Kidney epithelial cell (primary cell): Measurements from ENCODE around the gene OLFML2B. TPM values are rescaled to one million over a fixed set of nuclear protein-coding genes. Genes with fewer than 3 reads are reported as not detected.

Source experiments
- DNase-seq: peaks from one replicate; pipeline ENCODE4 v3.0.0-alpha.2; 2010; ENCODE audit warnings: low read depth
- H3K27me3 ChIP-seq: 2 replicates; pipeline ENCODE4 v1.6.0; 2011; ENCODE audit warnings: low read length; ENCODE audit not compliant: control insufficient read depth, insufficient read depth
- H3K36me3 ChIP-seq: 2 replicates; pipeline ENCODE4 v1.5.1; 2011; ENCODE audit warnings: low read length; ENCODE audit not compliant: control insufficient read depth, insufficient read depth
- H3K4me3 ChIP-seq: 2 replicates; pipeline ENCODE4 v1.5.1; 2011; ENCODE audit warnings: low read depth, mild to moderate bottlenecking, control low read depth, low read length
- CTCF ChIP-seq: IDR thresholded peaks from 2 replicates; pipeline ENCODE4 v1.5.1; 2011; ENCODE audit warnings: mild to moderate bottlenecking, moderate library complexity, low read length, control low read depth, inconsistent platforms; ENCODE audit not compliant: insufficient read depth, poor library complexity, severe bottlenecking
- total RNA-seq: library from RNA; depleted of rRNA; stranded (reverse); fragments of >200 nt; gene quantifications from 2 replicates; pipeline ENCODE4 v1.2.3, GENCODE V29; 2015

OLFML2B gene
- total RNA-seq, 1 donor from 2014 or later = 3.1 TPM

GRCh38 chr1:161933592-161934588 lies 89.8 kb downstream of the OLFML2B start:
- H3K36me3 ChIP-seq = no peaks in the 10 kb centered on the region
- no peaks in the 10 kb centered on the region for H3K27me3 ChIP-seq
- DNase-seq = no peak
- TF ChIP-seq CTCF = no peak
- no peak overlapping the region for H3K4me3 ChIP-seq

Other genes with a start within 250 kb of the OLFML2B start
- gene NOS1AP, start 45.8 kb upstream of the OLFML2B start, total RNA-seq = 0.62 and 0.79 TPM in 2 replicates